Dendritic cell treated with granulocyte-macrophage colony-stimulating factor and Interleukin-4, amounts not matched to agents 40 ng/mL and 50 ng/mL, for 4 days (primary cell): ENCODE data around the gene M1AP.
"Not testable (repeated sequence)": the region's sequence is repeated elsewhere in the genome, so short reads cannot be mapped to it uniquely, and the experiment has no call there.

ENCODE experiments used
- H3K27ac Mint-ChIP-seq: one replicate; pipeline ENCODE4 v1.8.0; 2022; ENCODE audit warnings: mild to moderate bottlenecking, mixed read lengths
- H3K27me3 Mint-ChIP-seq: one replicate; pipeline ENCODE4 v1.8.0; 2022; ENCODE audit warnings: mild to moderate bottlenecking, mixed read lengths
- H3K36me3 Mint-ChIP-seq: one replicate; pipeline ENCODE4 v1.8.0; 2022; ENCODE audit warnings: low read depth, mixed read lengths
- H3K4me1 Mint-ChIP-seq: one replicate; pipeline ENCODE4 v1.8.0; 2022; ENCODE audit warnings: low read depth, mixed read lengths
- H3K4me3 Mint-ChIP-seq: one replicate; pipeline ENCODE4 v1.8.0; 2022; ENCODE audit warnings: mild to moderate bottlenecking, moderate library complexity, mixed read lengths
- H3K9me3 Mint-ChIP-seq: one replicate; pipeline ENCODE4 v1.8.0; 2022; ENCODE audit warnings: mixed read lengths
- intact Hi-C: fragments of 100-400 bp; cut with micrococcal nuclease; formaldehyde crosslinking; loops from one replicate; pipeline ENCODE4 v1.15.0; 2022

The M1AP gene

DNA sequence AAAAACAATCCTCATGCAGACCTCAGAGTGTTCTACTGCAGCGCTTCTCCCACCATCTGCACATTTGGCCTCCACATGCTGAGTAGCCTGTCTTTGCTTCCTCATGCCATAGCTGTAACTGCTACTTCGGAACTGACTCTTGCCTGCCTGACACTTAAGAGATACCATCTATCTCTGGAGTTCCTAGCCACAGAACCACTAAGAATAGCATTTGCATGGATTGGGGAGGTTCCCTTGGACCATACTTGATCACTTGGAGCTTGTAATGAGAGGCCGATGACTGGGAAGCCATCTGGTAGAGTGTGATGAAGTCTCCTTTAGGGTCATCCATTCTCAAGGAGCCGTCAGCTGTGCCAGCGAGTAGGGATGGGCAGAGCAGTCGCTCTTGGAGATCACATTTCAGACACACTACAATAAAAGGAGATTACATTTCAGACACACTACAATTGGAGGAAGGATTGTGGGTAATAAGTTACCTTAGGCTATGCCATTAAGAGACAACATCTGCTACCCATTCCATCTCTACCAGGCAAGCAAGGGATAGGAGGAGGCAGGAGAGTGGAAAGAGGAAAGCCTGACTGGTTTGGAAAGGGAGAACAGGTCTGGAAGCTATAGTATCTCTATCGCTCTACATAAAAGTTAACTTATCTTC, 71.8 kb downstream of the M1AP start:
- Mint-ChIP-seq H3K9me3 (no peaks in the 10 kb centered on the region), H3K27me3 (no peaks in the 10 kb centered on the region), H3K36me3 (no peaks in the 10 kb centered on the region), H3K4me1 (peaks cover 57% of the 10 kb centered on the region), H3K27ac (peak overlapping the region; percentile 90), H3K4me3 (peak overlapping the region; percentile 25)
- intact Hi-C loops = no loop called here

DNA sequence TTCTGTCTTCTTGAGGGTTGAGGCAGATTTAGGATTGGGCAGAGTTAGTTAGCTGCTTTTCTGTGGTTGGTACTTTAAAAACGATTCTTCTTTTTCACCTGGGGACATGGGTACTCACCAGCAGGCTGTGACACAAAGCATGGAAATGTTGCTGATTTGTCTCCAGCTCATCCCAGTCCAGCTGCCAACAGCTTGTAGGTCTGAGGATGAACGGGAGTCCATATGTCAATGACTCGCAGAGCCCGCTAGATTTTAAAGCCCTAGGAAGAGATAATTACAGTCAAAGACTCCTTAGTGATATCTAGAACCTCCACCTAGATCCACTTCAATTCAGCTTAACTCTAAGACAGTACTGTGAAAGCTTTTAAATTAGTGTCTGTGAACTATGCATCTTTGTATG, 72.8 kb downstream of the M1AP start:
- no peak overlapping the region for H3K4me3 Mint-ChIP-seq
- H3K9me3 Mint-ChIP-seq = no peaks in the 10 kb centered on the region
- intact Hi-C loops = no loop called here
- H3K36me3 Mint-ChIP-seq = no peaks in the 10 kb centered on the region
- peak overlapping the region; percentile 90 for H3K27ac Mint-ChIP-seq
- peaks cover 57% of the 10 kb centered on the region for H3K4me1 Mint-ChIP-seq
- no peaks in the 10 kb centered on the region for H3K27me3 Mint-ChIP-seq

DNA sequence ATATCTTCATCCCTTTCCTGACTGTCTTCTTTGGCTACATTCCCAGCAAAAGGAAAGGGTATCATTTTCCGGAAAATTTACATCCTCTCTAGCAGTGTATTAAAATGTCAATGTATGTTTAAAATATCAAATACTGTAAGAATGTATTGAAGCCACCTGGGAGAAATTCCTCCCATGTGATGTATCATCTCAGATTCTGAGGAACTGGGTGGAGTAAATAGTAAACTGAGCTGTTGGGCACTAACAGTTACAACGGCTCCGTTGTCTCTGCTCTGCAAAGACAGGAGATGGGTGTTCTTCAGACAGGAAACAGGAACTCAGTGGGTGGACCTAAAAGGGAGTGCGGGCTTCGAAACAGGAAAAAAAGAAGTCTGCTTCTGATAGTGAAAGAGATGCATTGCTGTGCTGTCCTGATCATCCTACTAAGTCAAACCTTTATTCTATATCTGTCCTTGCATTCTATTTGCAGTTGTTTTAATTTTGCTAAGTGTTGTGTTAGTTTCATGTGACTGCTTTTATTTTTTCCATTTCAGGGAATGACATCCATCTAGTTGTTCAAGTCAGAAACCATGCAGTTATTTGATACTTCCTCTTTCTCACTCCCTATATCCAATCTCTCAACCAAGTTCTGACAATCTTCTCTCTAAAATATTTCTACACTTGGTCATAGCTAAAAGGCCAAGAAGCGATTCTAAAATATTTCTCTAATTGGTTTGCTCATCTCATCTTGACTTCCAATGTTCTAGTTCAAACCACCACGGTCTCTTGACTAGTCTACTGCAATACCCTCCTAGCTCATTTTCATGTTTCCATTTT, 74.2 kb downstream of the M1AP start:
- Mint-ChIP-seq H3K27ac (peak overlapping the region; percentile 90), H3K4me1 (peaks cover 61% of the 10 kb centered on the region), H3K9me3 (no peaks in the 10 kb centered on the region), H3K27me3 (no peaks in the 10 kb centered on the region), H3K4me3 (peak overlapping the region; percentile 58), H3K36me3 (no peaks in the 10 kb centered on the region)
- intact Hi-C loops = loop anchor here (1.0 kb wide), 1 partner anchor 19 kb away; no protein-coding TSS in a partner anchor

DNA sequence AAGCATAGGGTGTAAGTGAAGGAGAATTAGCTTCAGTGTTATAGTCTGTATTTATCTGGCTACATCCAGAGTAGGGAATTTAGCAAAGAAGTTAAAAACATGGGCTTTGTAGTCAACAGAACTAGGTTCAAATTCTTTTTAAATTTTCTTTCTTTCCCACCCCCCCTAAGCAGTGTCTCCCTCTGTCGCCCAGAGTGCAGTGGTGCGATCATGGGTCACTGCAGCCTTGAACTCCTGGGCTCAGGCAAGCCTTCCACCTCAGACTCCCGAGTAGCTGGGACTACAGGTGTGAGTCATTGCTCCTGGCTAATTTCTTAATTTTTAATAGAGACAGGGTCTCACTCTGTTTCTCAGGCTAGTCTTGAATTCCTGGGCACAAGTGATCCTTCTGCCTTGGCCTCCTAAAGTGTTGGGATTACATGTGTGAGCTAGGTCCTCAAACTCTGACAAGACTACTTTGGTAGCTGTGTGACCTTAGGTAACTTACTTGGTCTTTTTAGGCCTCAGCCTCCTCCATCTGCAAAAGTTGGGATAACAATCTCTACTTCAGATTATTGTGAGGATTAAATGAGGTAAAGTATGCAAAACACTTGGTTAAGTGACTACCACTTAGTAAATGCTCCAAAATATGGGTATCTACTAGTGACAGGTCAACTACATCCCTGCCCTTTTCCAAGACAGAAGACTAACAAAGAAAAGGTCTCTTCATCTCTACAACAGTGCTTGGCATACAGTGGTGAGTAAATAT, 75.8 kb downstream of the M1AP start:
- H3K27ac Mint-ChIP-seq = no peak overlapping the region
- intact Hi-C loops = no loop called here

DNA sequence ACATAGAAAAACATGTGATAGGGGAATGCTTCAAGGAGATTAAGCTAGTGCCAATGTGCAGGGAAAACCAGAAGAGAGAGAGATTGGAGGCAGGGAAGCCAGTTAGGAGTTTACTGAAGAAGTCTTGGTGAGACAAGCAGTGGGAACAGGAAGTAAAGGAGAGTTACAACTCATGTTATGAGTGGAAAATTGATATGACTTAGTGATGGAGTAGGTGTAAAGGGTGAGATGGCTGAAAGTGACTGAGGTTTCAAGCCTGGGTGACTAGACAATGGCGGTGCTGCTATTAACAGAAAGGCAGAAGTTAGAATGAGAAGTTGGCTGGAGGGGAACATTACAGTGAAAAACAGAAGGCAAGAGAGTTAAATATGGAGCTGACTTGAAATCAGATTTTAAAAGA, 77.1 kb downstream of the M1AP start:
- H3K4me1 Mint-ChIP-seq = peaks cover 57% of the 10 kb centered on the region
- H3K36me3 Mint-ChIP-seq = no peaks in the 10 kb centered on the region
- H3K27me3 Mint-ChIP-seq = no peaks in the 10 kb centered on the region
- intact Hi-C loops = no loop called here
- no peak overlapping the region for H3K4me3 Mint-ChIP-seq
- H3K27ac Mint-ChIP-seq = no peak overlapping the region
- no peaks in the 10 kb centered on the region for H3K9me3 Mint-ChIP-seq

More for the DNA sequence above, 75.8 kb downstream of the M1AP start:
- Mint-ChIP-seq H3K4me3 (no peak overlapping the region), H3K27me3 (no peaks in the 10 kb centered on the region), H3K4me1 (peaks cover 61% of the 10 kb centered on the region), H3K36me3 (no peaks in the 10 kb centered on the region), H3K9me3 (no peaks in the 10 kb centered on the region)

DNA sequence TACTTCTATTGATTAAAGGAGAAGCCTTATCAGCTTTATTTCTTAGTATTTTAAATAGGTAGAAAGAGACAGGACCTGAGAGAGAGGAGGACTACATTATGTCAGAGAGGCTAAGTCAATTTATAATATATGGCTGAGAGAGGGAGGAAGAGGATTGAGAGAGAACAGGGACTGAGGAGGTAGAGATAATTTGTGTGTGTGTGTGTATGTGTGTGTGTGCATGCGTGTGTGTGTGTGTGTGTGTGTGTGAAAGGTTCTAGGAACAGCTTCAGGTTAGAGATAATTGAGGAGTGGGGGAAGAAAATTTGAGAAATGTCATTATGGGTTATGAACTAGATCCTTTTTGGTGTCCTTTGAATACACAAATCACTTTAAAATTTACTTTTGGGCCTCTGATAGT, 78.4 kb downstream of the M1AP start:
- Mint-ChIP-seq H3K9me3 (no peaks in the 10 kb centered on the region), H3K4me3 (no peak overlapping the region), H3K27me3 (no peaks in the 10 kb centered on the region), H3K27ac (no peak overlapping the region), H3K4me1 (peaks cover 49% of the 10 kb centered on the region), H3K36me3 (no peaks in the 10 kb centered on the region)
- intact Hi-C loops = no loop called here

DNA sequence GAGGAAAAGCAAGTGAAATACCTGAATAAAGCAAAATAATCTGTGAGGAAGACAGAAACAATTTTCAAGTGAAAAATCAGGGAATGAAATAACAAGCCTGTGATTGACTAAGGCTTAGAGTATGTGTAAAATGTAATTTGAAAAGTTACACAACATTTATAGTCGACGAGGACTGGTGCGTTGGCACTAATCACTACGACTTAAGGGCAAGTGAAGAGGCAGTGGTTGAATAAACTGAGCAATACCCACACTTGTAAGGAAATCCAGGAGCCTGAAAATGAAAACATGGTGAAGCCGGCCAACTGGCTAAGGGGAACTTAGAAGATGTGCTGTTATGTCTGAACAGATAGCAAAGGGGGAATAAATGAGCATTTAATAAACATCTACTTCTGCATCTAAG, 80.2 kb downstream of the M1AP start:
- H3K4me3 Mint-ChIP-seq = no peak overlapping the region
- peaks cover 51% of the 10 kb centered on the region for H3K4me1 Mint-ChIP-seq
- intact Hi-C loops = no loop called here
- peak overlapping the region; percentile 55 for H3K27ac Mint-ChIP-seq
- no peaks in the 10 kb centered on the region for H3K9me3 Mint-ChIP-seq
- H3K36me3 Mint-ChIP-seq = no peaks in the 10 kb centered on the region
- no peaks in the 10 kb centered on the region for H3K27me3 Mint-ChIP-seq

DNA sequence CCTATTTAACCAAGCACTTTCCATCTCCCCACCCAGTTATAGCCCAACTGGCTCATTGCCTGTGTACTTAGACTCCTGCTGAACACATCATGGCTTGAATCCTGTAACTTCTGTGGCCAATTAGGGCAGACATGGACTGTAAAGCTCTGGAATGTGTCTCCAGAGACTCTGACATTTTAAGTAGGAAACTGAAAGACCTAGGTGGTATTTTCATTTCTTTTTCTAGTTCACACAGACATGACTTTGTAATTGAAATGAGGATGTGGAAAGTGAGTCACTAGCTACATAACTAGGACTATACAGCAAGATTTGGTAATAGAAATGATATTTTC, 81.4 kb downstream of the M1AP start:
- no peak overlapping the region for H3K4me3 Mint-ChIP-seq
- H3K9me3 Mint-ChIP-seq = no peaks in the 10 kb centered on the region
- peak overlapping the region; percentile 64 for H3K27ac Mint-ChIP-seq
- H3K27me3 Mint-ChIP-seq = no peaks in the 10 kb centered on the region
- H3K4me1 Mint-ChIP-seq = peaks cover 62% of the 10 kb centered on the region
- intact Hi-C loops = no loop called here
- H3K36me3 Mint-ChIP-seq = no peaks in the 10 kb centered on the region

DNA sequence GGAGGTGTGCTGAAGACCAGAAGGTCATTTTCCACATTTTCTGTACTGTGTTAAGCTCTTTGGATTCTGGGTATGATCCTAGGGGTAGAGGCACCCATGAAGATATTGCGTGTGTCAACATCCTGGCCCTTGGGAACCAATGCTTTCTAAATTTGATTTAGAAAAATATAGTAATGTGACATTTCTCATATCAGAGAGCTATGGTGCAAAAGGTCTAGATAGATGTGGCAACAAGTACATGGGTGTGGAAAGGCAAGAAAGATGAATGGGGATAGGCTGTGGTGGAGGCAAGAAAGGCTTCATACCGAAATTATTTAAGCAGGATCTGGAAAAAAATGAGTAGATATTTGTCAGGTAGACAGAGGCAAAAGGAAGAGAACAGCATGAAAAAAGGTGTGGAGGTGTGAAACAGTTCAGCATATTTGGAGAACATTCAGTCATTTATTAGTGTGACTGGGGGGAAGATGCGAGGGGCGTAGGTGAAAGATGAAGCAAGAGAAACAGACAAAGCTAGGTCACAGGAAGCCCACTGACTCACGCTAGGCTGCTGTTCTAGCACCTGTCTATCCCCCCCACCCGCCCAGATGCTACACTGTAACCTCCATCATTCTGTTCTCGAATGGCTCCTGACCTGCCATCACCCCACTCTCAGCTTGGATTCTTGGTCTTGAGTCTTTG, 81.9 kb downstream of the M1AP start:
- Mint-ChIP-seq H3K9me3 (no peaks in the 10 kb centered on the region), H3K4me1 (peaks cover 67% of the 10 kb centered on the region), H3K27me3 (no peaks in the 10 kb centered on the region), H3K36me3 (no peaks in the 10 kb centered on the region), H3K27ac (peak overlapping the region; percentile 64), H3K4me3 (no peak overlapping the region)
- intact Hi-C loops = no loop called here

DNA sequence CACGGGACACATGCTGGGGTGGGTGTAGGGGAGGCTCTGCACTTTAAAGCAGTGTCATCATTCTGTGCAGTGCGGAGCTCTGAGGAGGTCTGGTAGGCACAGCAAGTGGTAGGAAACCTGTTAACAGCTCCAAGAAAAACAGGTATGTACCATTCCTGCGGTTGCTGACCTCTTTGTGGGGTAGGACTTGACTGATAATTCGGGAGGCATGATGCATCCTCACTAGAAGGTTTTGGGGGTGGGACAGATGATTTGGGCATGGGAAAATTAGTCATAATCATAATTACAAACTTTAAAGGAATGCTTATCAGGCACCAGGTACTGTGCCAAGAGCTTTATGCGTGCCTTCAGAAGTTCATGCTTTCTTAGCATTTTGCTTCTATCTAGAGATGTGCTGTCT, 83.9 kb downstream of the M1AP start:
- Mint-ChIP-seq H3K9me3 (no peaks in the 10 kb centered on the region), H3K4me3 (no peak overlapping the region), H3K27me3 (no peaks in the 10 kb centered on the region), H3K4me1 (peaks cover 76% of the 10 kb centered on the region), H3K36me3 (no peaks in the 10 kb centered on the region), H3K27ac (no peak overlapping the region)
- intact Hi-C loops = no loop called here

DNA sequence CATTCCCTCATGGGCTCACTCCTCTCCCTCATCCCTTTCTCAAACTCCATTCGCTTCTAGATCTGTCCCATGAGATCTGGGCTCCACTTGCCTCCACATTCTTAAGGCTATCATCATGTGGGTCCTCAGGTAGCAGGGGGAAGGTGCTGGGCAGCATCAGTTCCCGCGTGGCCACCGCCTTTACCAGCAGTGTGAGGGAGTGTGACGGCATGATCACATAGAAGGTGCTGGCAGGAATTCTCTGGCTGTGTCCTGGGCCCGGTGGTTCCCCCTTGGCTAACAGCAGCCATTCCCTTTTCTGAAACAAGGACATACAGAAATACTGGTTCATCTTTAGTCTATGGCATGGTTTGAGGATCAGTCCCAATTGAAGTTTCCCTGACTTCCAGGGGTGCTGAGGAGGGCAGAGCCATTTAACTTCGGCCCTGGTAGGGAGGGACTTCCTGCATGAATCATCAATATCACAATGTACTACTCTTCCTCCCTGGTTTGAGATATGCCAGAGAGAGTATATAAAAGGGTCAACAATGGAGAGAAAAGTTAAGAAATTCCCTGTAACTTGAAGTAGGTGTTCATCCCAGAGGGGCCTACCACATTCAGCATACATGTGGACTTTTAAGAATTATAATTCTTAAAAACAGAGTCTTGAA, 85.9 kb downstream of the M1AP start:
- intact Hi-C loops = no loop called here
- peak overlapping the region; percentile 53 for H3K27ac Mint-ChIP-seq
- peaks cover 67% of the 10 kb centered on the region for H3K4me1 Mint-ChIP-seq

DNA sequence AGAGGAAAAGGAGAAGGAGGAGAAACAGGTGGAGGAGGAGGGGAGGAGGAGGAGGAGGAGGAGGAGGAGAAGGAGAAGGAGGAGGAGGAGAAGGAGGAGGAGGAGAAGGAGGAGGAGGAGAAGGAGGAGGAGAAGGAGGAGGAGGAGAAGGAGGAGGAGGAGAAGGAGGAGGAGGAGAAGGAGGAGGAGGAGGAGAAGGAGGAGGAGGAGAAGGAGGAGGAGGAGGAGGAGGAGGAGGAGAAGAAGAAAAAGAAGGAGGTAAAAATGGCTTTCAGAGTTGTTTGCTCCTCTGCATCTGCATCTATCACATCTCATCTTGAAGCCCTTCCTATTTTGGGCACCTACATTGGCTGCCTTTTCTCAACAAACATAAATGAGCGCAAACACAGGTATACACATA, 87.1 kb downstream of the M1AP start:
- Mint-ChIP-seq H3K27ac (peak overlapping the region; percentile 70), H3K36me3 (peaks cover 24% of the 10 kb centered on the region), H3K4me1 (peaks cover 71% of the 10 kb centered on the region)
- H3K9me3 Mint-ChIP-seq, intact Hi-C loops, H3K27me3 Mint-ChIP-seq, H3K4me3 Mint-ChIP-seq: not testable (repeated sequence)

More for the DNA sequence above, 85.9 kb downstream of the M1AP start:
- Mint-ChIP-seq H3K36me3 (peaks cover 12% of the 10 kb centered on the region), H3K27me3 (no peaks in the 10 kb centered on the region), H3K9me3 (no peaks in the 10 kb centered on the region), H3K4me3 (no peak overlapping the region)

DNA sequence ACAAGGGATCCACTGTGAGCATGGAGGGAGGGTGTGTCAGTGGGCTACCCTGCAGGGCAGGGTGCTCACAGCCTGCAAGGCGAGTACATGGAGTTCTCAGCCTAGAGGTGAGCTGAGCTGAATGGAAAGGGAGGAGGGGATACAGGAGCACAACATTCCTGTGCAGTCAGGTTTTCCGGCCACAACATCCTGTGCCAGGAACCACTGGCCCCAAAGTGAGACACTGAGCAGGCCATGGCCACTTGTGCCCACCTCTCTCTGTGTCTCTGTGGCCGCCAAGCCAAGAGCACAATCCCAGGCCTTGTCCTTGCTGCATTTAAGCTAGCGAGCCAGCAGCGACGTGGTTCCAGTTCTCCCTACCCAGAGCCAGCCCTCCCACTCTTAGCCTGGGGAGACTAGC, 87.5 kb downstream of the M1AP start:
- peak overlapping the region; percentile 70 for H3K27ac Mint-ChIP-seq

More for the DNA sequence above, 87.5 kb downstream of the M1AP start:
- H3K4me3 Mint-ChIP-seq = no peak overlapping the region
- intact Hi-C loops = no loop called here
- peaks cover 69% of the 10 kb centered on the region for H3K4me1 Mint-ChIP-seq
- peaks cover 29% of the 10 kb centered on the region for H3K36me3 Mint-ChIP-seq
- no peaks in the 10 kb centered on the region for H3K27me3 Mint-ChIP-seq
- H3K9me3 Mint-ChIP-seq = no peaks in the 10 kb centered on the region
